Left lung (tissue), 10 donors: ENCODE measurements around the gene RASSF3. TPM values are rescaled to one million over a fixed set of nuclear protein-coding genes. Genes with fewer than 3 reads are reported as not detected.

Experiments used
- ATAC-seq: fragments of 200-7000 bp; cut with Tn5 transposase; one replicate; pipeline ENCODE4 v1.9.1; 2020; ENCODE audit warnings: moderate library complexity
- DNase-seq, 4 donors: peaks; one replicate each; pipeline ENCODE4 v3.0.0-alpha.2; 2013 to 2020
- H3K27ac ChIP-seq, 2 donors: fragments of 200-600 bp; sonication (generic) in 1 of 2; one replicate each; pipeline versions ENCODE4 v1.5.0 to v1.8.0; 2020 to 2021
- H3K27me3 ChIP-seq, 2 donors: fragments of 200-600 bp; sonication (generic) in 1 of 2; one replicate each; pipeline versions ENCODE4 v1.5.0 to v1.8.0; 2020 to 2021
- H3K36me3 ChIP-seq, 2 donors: fragments of 200-600 bp; sonication (generic) in 1 of 2; one replicate each; pipeline versions ENCODE4 v1.5.0 to v1.8.0; 2020 to 2021
- H3K4me1 ChIP-seq, 2 donors: fragments of 200-600 bp; one replicate each; pipeline ENCODE4 v1.8.0; 2021
- H3K4me3 ChIP-seq, 2 donors: fragments of 200-600 bp; sonication (generic) in 1 of 2; one replicate each; pipeline versions ENCODE4 v1.5.0 to v1.8.0; 2020 to 2021; ENCODE audit warnings: mild to moderate bottlenecking in 1 of 2
- H3K9me3 ChIP-seq, 2 donors: fragments of 200-600 bp; sonication (generic) in 1 of 2; one replicate each; pipeline versions ENCODE4 v1.5.0 to v1.8.0; 2020 to 2021
- CTCF ChIP-seq, 2 donors: fragments of 200-600 bp; sonication (generic) in 1 of 2; IDR thresholded peaks; one replicate each; pipeline versions ENCODE4 v1.5.0 to v1.8.0; 2021; ENCODE audit warnings: antibody characterized with exemption in 2 of 2
- intact Hi-C, 2 donors: fragments of 100-400 bp; cut with DNase I; formaldehyde crosslinking; loops; one replicate each; pipeline versions ENCODE4 v1.11.2 to v1.14.2; 2022
- polyA plus RNA-seq, 6 donors: library from polyadenylated mRNA; unstranded; fragments of 120-200 nt; gene quantifications; one replicate each; pipeline ENCODE4 v1.2.1, GENCODE V29; 2013; ENCODE audit not compliant: insufficient read length in 6 of 6
- total RNA-seq, 2 donors: library from RNA; stranded (reverse); fragmentation: NEBNext Ultra II Directional; extraction: Animal tissue kit (Norgen Biotek cat#: 25700); gene quantifications; one replicate each; pipeline ENCODE4 v1.2.1, GENCODE V29; 2021
- donor health status: DM: no; HTN: yes; CAD: no.
- donor health status: DM: no; HTN: no; CAD: no.

Gene RASSF3
- total and polyA plus RNA-seq, 8 donors: 30.3 to 90.2 (median 35.6) TPM

GRCh38 chr12:64574837-64575236 lies 35.5 kb upstream of the RASSF3 start:
- no peak overlapping the region for H3K27ac ChIP-seq
- ATAC-seq (no peak), DNase-seq (no peak)
- intact Hi-C loops: no loop called here
- no peak for TF ChIP-seq CTCF (IDR thresholded peaks at IDR 0.05)
- H3K9me3 ChIP-seq: peaks cover 0 to 18% of the 10 kb centered on the region in 2 donors
- no peaks in the 10 kb centered on the region for H3K4me1 ChIP-seq
- no peaks in the 10 kb centered on the region for H3K36me3 ChIP-seq
- H3K4me3 ChIP-seq: no peak overlapping the region
- H3K27me3 ChIP-seq: no peaks in the 10 kb centered on the region

- no peaks in the 10 kb centered on the region for H3K4me1 ChIP-seq
- no peak for TF ChIP-seq CTCF (IDR thresholded peaks at IDR 0.05)
- ATAC-seq (no peak), DNase-seq (no peak)
- H3K27ac ChIP-seq: no peak overlapping the region
- H3K9me3 ChIP-seq: peaks cover 0 to 18% of the 10 kb centered on the region in 2 donors
- intact Hi-C loops: no loop called here
- H3K27me3 ChIP-seq: no peaks in the 10 kb centered on the region
- H3K4me3 ChIP-seq: no peak overlapping the region
- no peaks in the 10 kb centered on the region for H3K36me3 ChIP-seq
These were observed 33.2 kb upstream of the RASSF3 start for GRCh38 chr12:64577046-64577445.

- ATAC-seq: no peak
- Histone ChIP-seq H3K36me3 (no peaks in the 10 kb centered on the region), H3K4me3 (no peak overlapping the region), H3K9me3 (peaks cover 0 to 18% of the 10 kb centered on the region in 2 donors), H3K4me1 (peaks cover 5 to 11% of the 10 kb centered on the region in 2 donors), H3K27ac (no peak overlapping the region), H3K27me3 (no peaks in the 10 kb centered on the region)
- TF ChIP-seq CTCF (IDR thresholded peaks at IDR 0.05): no peak
- intact Hi-C loops: no loop called here
- no peak for DNase-seq
These were observed 31.7 kb upstream of the RASSF3 start for GRCh38 chr12:64578566-64578965.

GRCh38 chr12:64580681-64581080 lies 29.6 kb upstream of the RASSF3 start:
- no peaks in the 10 kb centered on the region for H3K36me3 ChIP-seq
- ATAC-seq: no peak
- H3K9me3 ChIP-seq: peaks cover 0 to 3% of the 10 kb centered on the region in 2 donors
- intact Hi-C loops: no loop called here
- peaks cover 5 to 28% of the 10 kb centered on the region in 2 donors for H3K4me1 ChIP-seq
- no peak overlapping the region for H3K27ac ChIP-seq
- no peak overlapping the region for H3K4me3 ChIP-seq
- no peak for TF ChIP-seq CTCF (IDR thresholded peaks at IDR 0.05)
- no peak for DNase-seq
- no peaks in the 10 kb centered on the region for H3K27me3 ChIP-seq

- Histone ChIP-seq H3K4me1 (peaks cover 5 to 28% of the 10 kb centered on the region in 2 donors), H3K36me3 (no peaks in the 10 kb centered on the region), H3K27me3 (no peaks in the 10 kb centered on the region), H3K4me3 (no peak overlapping the region), H3K9me3 (no peaks in the 10 kb centered on the region), H3K27ac (no peak overlapping the region)
- ATAC-seq (no peak), DNase-seq (no peak)
- no peak for TF ChIP-seq CTCF (IDR thresholded peaks at IDR 0.05)
- intact Hi-C loops: no loop called here
These were observed 28.2 kb upstream of the RASSF3 start for GRCh38 chr12:64582114-64582513.
